Measurements from ENCODE around the gene AGL. TPM values are rescaled to one million over a fixed set of nuclear protein-coding genes. Genes with fewer than 3 reads are reported as not detected.
A peak's percentile ranks its signal among the peaks of the same experiment; 100 is the strongest.

Gene AGL
- total and polyA plus RNA-seq, 2 of the 8 experiments (the other 6 are each of a cell fraction or from before 2014, with no cell fraction given): 2.7 to 19.2 TPM

DNA sequence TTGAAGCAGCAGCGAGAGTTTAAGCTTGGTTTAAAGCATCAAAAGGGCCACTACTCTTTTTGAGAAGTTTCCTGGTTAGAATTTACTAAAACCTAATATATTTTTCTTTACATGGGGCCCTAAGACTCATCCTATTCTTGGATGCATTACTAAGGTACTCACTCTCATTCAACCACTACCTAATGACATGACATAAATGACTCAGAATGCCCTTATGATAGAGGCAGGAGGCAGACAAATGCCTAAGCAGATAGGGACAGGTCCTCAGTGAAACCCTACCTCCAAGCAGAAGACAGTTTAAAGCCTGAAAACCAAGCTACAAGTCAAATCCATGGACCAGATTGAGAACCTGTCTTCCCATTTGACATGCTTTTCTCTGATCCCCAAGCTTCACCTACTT, 85.4 kb downstream of the AGL start:
- no peak overlapping the region for H2BK12ac ChIP-seq (ENCODE audit: low read depth, low read length)
- no peak overlapping the region for H4K5ac ChIP-seq (ENCODE audit: insufficient read length, low read depth, low read length)
- no peak overlapping the region for H2BK5ac ChIP-seq (ENCODE audit: low read depth, low read length)
- H3K23me2 ChIP-seq (ENCODE audit: low read depth, low read length): no peaks in the 10 kb centered on the region
- no peak overlapping the region for H3K18ac ChIP-seq (ENCODE audit: extremely low read depth, low read length)
- FAIRE-seq (no peak), DNase-seq (ENCODE audit: low read depth in 1 of 2, low spot score in 2 of 2) (no peak)
- H4K8ac ChIP-seq (ENCODE audit: extremely low read depth, insufficient read depth, low read length): no peak overlapping the region
- H3K36me3 ChIP-seq (ENCODE audit: control insufficient read depth in 2 of 4, insufficient read depth in 4 of 4, low read length in 3 of 4): no peaks in the 10 kb centered on the region
- H3K27me3 ChIP-seq (replicated peaks in 1 of 4; ENCODE audit: control insufficient read depth in 3 of 4, extremely low read depth in 1 of 4, insufficient read depth in 3 of 4, low read length in 3 of 4): no peaks in the 10 kb centered on the region
- no peaks in the 10 kb centered on the region for H3K79me2 ChIP-seq (ENCODE audit: control insufficient read depth in 1 of 2, insufficient read depth in 2 of 2, low read length in 2 of 2)
- no peaks in the 10 kb centered on the region for H4K20me1 ChIP-seq (replicated peaks in 1 of 2; ENCODE audit: control insufficient read depth in 1 of 2, insufficient read depth in 2 of 2, low read length in 2 of 2)
- H2AK5ac ChIP-seq (ENCODE audit: low read depth, low read length): no peak overlapping the region
- 0 out of 2 replicates have a peak overlapping the region, but pooled peaks have one; percentile 29 for H2AFZ ChIP-seq (ENCODE audit: low read length)
- H3K4ac ChIP-seq (replicated peaks; ENCODE audit: insufficient read length, low read depth, low read length): no peak overlapping the region
- no peak overlapping the region for H3K23ac ChIP-seq (ENCODE audit: insufficient read length)
- ChIA-PET CTCF (ENCODE audit: partially characterized antibody) (no interaction called here), POLR2A (ENCODE audit: partially characterized antibody) (no interaction called here)
- H2BK20ac ChIP-seq (ENCODE audit: low read length): no peak overlapping the region
- H3K14ac ChIP-seq (ENCODE audit: insufficient read length): no peak overlapping the region
- no peak overlapping the region for H4K91ac ChIP-seq (replicated peaks; ENCODE audit: insufficient read length, low read length)
- no peak overlapping the region for H3K27ac ChIP-seq (ENCODE audit: low read depth, low read length)
- H3K4me3 ChIP-seq (ENCODE audit: extremely low read depth in 1 of 4, insufficient read depth in 2 of 4, low read depth in 3 of 4, low read length in 4 of 4): no peak overlapping the region
- no peaks in the 10 kb centered on the region for H3K9me3 ChIP-seq (ENCODE audit: insufficient read depth in 2 of 2, low read depth in 1 of 2, low read length in 1 of 2)
- no peak overlapping the region for H3K9ac ChIP-seq (replicated peaks in 1 of 4; ENCODE audit: extremely low read depth in 1 of 4, low read depth in 3 of 4, low read length in 3 of 4)
- no peak overlapping the region for H3K4me2 ChIP-seq (ENCODE audit: insufficient read depth in 1 of 2, low read depth in 2 of 2, low read length in 2 of 2)
- H3K4me1 ChIP-seq (replicated peaks in 1 of 4; ENCODE audit: control insufficient read depth in 3 of 4, insufficient read depth in 4 of 4, low read length in 3 of 4): no peaks in the 10 kb centered on the region
- no peak overlapping the region for H2BK15ac ChIP-seq (ENCODE audit: low read length)
- no peak for TF ChIP-seq CEBPB (IDR thresholded peaks at IDR 0.05; ENCODE audit: low read depth, low read length)
- no peak for TF ChIP-seq RAD21 (IDR thresholded peaks at IDR 0.05 in 1 of 2, conservative IDR thresholded peaks at IDR 0.05 in 1 of 2; ENCODE audit: low read depth in 2 of 2, low read length in 2 of 2)
- no peak for TF ChIP-seq MAFK (IDR thresholded peaks at IDR 0.05; ENCODE audit: low read depth, low read length)
- no peak for TF ChIP-seq HDAC2 (IDR thresholded peaks at IDR 0.05; ENCODE audit: borderline replicate concordance in 1 of 2, low read depth in 2 of 2, low read length in 2 of 2)
- no peak for TF ChIP-seq RFX5 (IDR thresholded peaks at IDR 0.05; ENCODE audit: borderline replicate concordance, low read depth, low read length)
- no peak for TF ChIP-seq TCF12 (IDR thresholded peaks at IDR 0.05; ENCODE audit: low read depth, low read length)
- no peak for TF ChIP-seq CTBP2 (IDR thresholded peaks at IDR 0.05; ENCODE audit: borderline replicate concordance, insufficient read depth, insufficient read length, low read length)
- TF ChIP-seq TAF7 (optimal IDR thresholded peaks at IDR 0.05; ENCODE audit: borderline replicate concordance, low read depth, low read length): no peak
- TF ChIP-seq RNF2 (IDR thresholded peaks at IDR 0.05; ENCODE audit: borderline replicate concordance, low read depth, low read length, missing control alignments, poor library complexity, severe bottlenecking): no peak
- H3K79me1 ChIP-seq (ENCODE audit: low read depth, low read length): no peaks in the 10 kb centered on the region
- 100% methylated on average over 1 of the region's 1 CpG; no CpG with 5 or more reads in 1 of the 2 experiments for WGBS, 2 experiments (ENCODE audit: extremely low coverage in 1 of 2, insufficient coverage in 1 of 2, insufficient read length in 1 of 2, insufficient replicate concordance in 2 of 2, low coverage in 1 of 2, low lambda C conversion rate in 2 of 2, missing lambda C conversion rate in 1 of 2)
- H2BK120ac ChIP-seq (replicated peaks; ENCODE audit: low read depth, low read length): no peak overlapping the region
- no peak overlapping the region for H3K56ac ChIP-seq (replicated peaks; ENCODE audit: insufficient read length, low read depth, low read length)
